ENCODE measurements around the gene ERG.
A peak's percentile ranks its signal among the peaks of the same experiment; 100 is the strongest.

Gene ERG

DNA sequence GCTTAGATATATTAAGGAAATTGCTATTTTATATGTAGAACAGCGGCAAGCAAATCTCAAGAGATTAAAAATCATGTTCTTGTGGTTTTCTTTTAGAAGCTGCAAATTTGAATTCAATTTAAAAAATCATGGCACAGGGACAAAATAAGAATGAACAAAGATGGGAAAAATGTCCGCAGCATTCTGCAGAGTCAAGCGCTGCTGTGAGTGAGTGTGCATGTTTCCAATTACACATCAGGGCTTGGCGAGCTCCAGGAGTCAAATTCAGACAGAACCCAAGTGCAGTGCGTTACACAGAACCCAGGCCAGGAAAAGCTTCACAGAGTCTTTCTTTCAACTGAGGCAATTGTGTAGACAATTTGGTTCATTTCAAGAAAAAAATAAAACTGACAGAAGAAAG is 33.3 kb upstream of the ERG start:
- H3K27me3 ChIP-seq (ENCODE audit: insufficient read depth, poor library complexity, severe bottlenecking): no peaks in the 10 kb centered on the region
- no peak for TF ChIP-seq GABPA (IDR thresholded peaks at IDR 0.05; ENCODE audit: low read depth)
- TF ChIP-seq, protein P1, sequence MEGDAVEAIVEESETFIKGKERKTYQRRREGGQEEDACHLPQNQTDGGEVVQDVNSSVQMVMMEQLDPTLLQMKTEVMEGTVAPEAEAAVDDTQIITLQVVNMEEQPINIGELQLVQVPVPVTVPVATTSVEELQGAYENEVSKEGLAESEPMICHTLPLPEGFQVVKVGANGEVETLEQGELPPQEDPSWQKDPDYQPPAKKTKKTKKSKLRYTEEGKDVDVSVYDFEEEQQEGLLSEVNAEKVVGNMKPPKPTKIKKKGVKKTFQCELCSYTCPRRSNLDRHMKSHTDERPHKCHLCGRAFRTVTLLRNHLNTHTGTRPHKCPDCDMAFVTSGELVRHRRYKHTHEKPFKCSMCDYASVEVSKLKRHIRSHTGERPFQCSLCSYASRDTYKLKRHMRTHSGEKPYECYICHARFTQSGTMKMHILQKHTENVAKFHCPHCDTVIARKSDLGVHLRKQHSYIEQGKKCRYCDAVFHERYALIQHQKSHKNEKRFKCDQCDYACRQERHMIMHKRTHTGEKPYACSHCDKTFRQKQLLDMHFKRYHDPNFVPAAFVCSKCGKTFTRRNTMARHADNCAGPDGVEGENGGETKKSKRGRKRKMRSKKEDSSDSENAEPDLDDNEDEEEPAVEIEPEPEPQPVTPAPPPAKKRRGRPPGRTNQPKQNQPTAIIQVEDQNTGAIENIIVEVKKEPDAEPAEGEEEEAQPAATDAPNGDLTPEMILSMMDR (IDR thresholded peaks at IDR 0.05; ENCODE audit: insufficient read depth, low read length): no peak
- TF ChIP-seq, protein P2, sequence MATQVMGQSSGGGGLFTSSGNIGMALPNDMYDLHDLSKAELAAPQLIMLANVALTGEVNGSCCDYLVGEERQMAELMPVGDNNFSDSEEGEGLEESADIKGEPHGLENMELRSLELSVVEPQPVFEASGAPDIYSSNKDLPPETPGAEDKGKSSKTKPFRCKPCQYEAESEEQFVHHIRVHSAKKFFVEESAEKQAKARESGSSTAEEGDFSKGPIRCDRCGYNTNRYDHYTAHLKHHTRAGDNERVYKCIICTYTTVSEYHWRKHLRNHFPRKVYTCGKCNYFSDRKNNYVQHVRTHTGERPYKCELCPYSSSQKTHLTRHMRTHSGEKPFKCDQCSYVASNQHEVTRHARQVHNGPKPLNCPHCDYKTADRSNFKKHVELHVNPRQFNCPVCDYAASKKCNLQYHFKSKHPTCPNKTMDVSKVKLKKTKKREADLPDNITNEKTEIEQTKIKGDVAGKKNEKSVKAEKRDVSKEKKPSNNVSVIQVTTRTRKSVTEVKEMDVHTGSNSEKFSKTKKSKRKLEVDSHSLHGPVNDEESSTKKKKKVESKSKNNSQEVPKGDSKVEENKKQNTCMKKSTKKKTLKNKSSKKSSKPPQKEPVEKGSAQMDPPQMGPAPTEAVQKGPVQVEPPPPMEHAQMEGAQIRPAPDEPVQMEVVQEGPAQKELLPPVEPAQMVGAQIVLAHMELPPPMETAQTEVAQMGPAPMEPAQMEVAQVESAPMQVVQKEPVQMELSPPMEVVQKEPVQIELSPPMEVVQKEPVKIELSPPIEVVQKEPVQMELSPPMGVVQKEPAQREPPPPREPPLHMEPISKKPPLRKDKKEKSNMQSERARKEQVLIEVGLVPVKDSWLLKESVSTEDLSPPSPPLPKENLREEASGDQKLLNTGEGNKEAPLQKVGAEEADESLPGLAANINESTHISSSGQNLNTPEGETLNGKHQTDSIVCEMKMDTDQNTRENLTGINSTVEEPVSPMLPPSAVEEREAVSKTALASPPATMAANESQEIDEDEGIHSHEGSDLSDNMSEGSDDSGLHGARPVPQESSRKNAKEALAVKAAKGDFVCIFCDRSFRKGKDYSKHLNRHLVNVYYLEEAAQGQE (IDR thresholded peaks at IDR 0.05; ENCODE audit: insufficient replicate concordance, low read depth): no peak
- TF ChIP-seq POLR2AphosphoS5 (IDR thresholded peaks at IDR 0.05; ENCODE audit: low read depth): no peak
- no peak for TF ChIP-seq SPI1 (IDR thresholded peaks at IDR 0.05; ENCODE audit: borderline replicate concordance, low read depth)
- H3K4me3 ChIP-seq (replicated peaks; ENCODE audit: insufficient read depth, low read length): no peak overlapping the region
- no peak for DNase-seq (ENCODE audit: low read depth in 1 of 2, low spot score in 1 of 2)
- no peak overlapping the region for H3K27ac ChIP-seq (replicated peaks)

DNA sequence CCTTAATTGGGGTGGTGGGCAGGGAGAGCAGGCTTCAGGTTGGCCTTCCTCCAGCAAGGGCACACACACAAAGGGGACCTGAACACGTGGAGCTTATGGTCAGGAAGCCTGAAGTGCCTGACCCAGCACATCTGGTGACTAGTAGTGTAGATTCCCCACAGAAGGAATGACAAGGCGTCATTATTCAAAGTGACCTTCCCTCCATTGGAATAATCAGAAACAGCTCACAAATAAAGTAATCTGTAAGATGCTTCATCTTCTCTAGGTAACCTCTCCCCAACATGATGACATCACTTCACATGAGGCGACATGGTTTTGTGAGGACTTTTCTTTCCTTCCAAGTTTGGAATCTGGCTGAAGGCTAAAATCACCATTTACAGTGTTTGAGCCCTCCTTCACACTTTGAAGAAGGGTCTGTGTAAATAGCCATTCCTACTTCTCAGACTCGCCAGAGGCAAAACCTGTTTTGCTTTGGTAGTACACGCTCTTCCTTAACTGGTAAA is 32.8 kb upstream of the ERG start:
- no peak for DNase-seq (ENCODE audit: low read depth in 1 of 2, low spot score in 1 of 2)
- no peak overlapping the region for H3K27ac ChIP-seq (replicated peaks)
- TF ChIP-seq, protein P1 (IDR thresholded peaks at IDR 0.05; ENCODE audit: insufficient read depth, low read length): no peak
- H3K4me3 ChIP-seq (replicated peaks; ENCODE audit: insufficient read depth, low read length): no peak overlapping the region
- H3K27me3 ChIP-seq (ENCODE audit: insufficient read depth, poor library complexity, severe bottlenecking): no peaks in the 10 kb centered on the region

DNA sequence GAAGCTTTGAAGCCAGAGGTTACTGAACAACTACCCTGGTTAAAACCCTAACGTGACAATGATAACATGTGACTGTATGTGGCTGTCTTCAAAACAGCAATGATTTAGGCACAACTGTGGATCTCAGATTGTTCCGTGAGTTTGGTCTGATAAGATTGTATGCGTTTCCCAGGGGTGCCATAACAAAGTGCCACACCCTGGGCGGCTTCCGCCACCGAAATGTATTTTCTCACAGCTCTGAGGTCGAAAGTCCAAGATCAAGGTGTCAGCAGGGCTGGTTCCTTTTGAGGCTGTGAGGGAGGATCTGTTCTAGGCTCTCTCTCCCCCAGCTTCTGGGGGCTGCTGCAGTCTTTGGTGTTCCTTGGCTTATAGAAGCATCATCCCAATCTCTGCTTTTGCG is 29.5 kb upstream of the ERG start:
- Histone ChIP-seq H3K4me3 (replicated peaks; ENCODE audit: insufficient read depth, low read length) (no peak overlapping the region), H3K27ac (replicated peaks) (no peak overlapping the region), H3K27me3 (ENCODE audit: insufficient read depth, poor library complexity, severe bottlenecking) (no peaks in the 10 kb centered on the region)
- no peak for DNase-seq (ENCODE audit: low read depth in 1 of 2, low spot score in 1 of 2)
- TF ChIP-seq, protein P1 (IDR thresholded peaks at IDR 0.05; ENCODE audit: insufficient read depth, low read length): no peak
- TF ChIP-seq SPI1 (IDR thresholded peaks at IDR 0.05; ENCODE audit: borderline replicate concordance, low read depth) (no peak), POLR2AphosphoS5 (IDR thresholded peaks at IDR 0.05; ENCODE audit: low read depth) (no peak), GABPA (IDR thresholded peaks at IDR 0.05; ENCODE audit: low read depth) (no peak)
- TF ChIP-seq, protein P2 (IDR thresholded peaks at IDR 0.05; ENCODE audit: insufficient replicate concordance, low read depth): no peak

DNA sequence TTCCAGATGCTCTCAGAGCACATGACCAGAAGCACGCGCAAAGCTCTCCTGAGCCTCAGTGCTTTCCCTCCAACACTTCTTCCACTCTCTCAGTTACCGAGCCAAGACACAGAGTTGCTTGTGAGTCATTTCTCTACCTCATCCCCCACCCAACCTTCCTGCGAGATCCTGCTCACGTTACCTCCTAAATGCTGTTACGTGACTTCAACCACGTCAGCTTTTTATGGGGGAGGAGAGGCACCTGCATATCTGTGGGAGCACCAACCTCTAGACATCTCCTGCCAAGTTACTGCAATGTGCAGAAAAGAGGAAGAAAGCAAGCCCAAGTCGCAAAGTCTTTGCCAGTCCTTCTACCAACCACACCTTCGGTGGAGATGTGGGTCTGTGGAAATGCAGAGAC is 27.2 kb upstream of the ERG start:
- H3K27me3 ChIP-seq (ENCODE audit: insufficient read depth, poor library complexity, severe bottlenecking): no peaks in the 10 kb centered on the region
- DNase-seq (ENCODE audit: low read depth in 1 of 2, low spot score in 1 of 2): peak in 1 of 2 experiments; percentile 63
- TF ChIP-seq GABPA (IDR thresholded peaks at IDR 0.05; ENCODE audit: low read depth) (no peak), POLR2AphosphoS5 (IDR thresholded peaks at IDR 0.05; ENCODE audit: low read depth) (0 out of 2 replicates have a peak, but pooled peaks have one; percentile 24)
- H3K4me3 ChIP-seq (replicated peaks; ENCODE audit: insufficient read depth, low read length): no peak overlapping the region
- H3K27ac ChIP-seq (replicated peaks): no peak overlapping the region

All from HL-60 (cell line).